Loucy (cell line): Measurements from ENCODE around the gene KIFC3.

ENCODE experiments used
- EZH2phosphoT487 ChIP-seq: fragments of 200-600 bp; IDR thresholded peaks from 2 replicates; pipeline ENCODE4 v1.6.1; 2018; ENCODE audit warnings: antibody characterized with exemption, mild to moderate bottlenecking, moderate library complexity, borderline replicate concordance
- TF ChIP-seq, protein P1 (sequence below): fragments of 200-600 bp; sonication (generic); conservative IDR thresholded peaks from 2 replicates; pipeline ENCODE4 v1.5.1; 2014; ENCODE audit warnings: mild to moderate bottlenecking, antibody characterized with exemption, low read length

DNA sequence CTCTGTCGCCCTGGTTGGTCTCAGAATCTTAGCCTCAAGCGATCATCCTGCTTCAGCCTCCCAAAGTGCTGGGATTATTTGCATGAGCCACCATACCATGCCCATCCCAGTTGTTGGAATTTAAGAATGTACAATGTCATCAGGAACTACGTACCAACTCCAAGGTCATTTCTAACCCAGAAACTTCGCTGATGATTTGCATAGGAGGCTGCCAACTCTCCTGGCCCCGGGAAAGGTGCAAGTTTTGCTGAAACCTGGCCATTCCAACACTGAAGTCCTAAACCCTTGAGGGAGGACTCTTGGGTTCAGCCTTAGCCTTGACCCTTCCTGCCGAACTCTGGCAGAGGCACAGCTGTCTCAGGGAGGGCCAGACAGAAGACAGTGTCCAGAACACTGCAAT lies 2.9 kb upstream of the KIFC3 start:
- TF ChIP-seq, protein P1, sequence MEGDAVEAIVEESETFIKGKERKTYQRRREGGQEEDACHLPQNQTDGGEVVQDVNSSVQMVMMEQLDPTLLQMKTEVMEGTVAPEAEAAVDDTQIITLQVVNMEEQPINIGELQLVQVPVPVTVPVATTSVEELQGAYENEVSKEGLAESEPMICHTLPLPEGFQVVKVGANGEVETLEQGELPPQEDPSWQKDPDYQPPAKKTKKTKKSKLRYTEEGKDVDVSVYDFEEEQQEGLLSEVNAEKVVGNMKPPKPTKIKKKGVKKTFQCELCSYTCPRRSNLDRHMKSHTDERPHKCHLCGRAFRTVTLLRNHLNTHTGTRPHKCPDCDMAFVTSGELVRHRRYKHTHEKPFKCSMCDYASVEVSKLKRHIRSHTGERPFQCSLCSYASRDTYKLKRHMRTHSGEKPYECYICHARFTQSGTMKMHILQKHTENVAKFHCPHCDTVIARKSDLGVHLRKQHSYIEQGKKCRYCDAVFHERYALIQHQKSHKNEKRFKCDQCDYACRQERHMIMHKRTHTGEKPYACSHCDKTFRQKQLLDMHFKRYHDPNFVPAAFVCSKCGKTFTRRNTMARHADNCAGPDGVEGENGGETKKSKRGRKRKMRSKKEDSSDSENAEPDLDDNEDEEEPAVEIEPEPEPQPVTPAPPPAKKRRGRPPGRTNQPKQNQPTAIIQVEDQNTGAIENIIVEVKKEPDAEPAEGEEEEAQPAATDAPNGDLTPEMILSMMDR = no peak
- TF ChIP-seq EZH2phosphoT487 = no peak
